ENCODE data around the gene TM6SF1. TPM values are rescaled to one million over a fixed set of nuclear protein-coding genes. Genes with fewer than 3 reads are reported as not detected.

Gene TM6SF1
- total and polyA plus RNA-seq, 2 donors (not counting 1 experiment from before 2014, with no cell fraction given) = 3.6 to 3.9 TPM

- TF ChIP-seq CTCF (conservative IDR thresholded peaks at IDR 0.05 in 1 of 2, IDR thresholded peaks at IDR 0.05 in 1 of 2; ENCODE audit: low read depth in 1 of 2, low read length in 2 of 2) (no peak), EZH2 (IDR thresholded peaks at IDR 0.05; ENCODE audit: low read length, missing control alignments) (no peak)
- Histone ChIP-seq H3K9ac (ENCODE audit: insufficient read depth, low read length) (no peak overlapping the region), H3K9me3 (ENCODE audit: control insufficient read depth, insufficient read depth, low read depth, low read length) (no peaks in the 10 kb centered on the region), H3K4me3 (replicated peaks in 1 of 4; ENCODE audit: control extremely low read depth in 1 of 4, insufficient read depth in 1 of 4, low read depth in 3 of 4, low read length in 4 of 4) (no peak overlapping the region), H3K27ac (ENCODE audit: insufficient read depth, low read length) (no peak overlapping the region), H3K36me3 (ENCODE audit: control insufficient read depth, insufficient read depth, low read length) (no peaks in the 10 kb centered on the region), H3K4me1 (ENCODE audit: control insufficient read depth, extremely low read depth, insufficient read depth, low read length) (no peaks in the 10 kb centered on the region), H3K79me2 (ENCODE audit: control insufficient read depth, insufficient read depth, low read length) (peaks cover 7% of the 10 kb centered on the region), H3K27me3 (ENCODE audit: control insufficient read depth, insufficient read depth, low read length) (no peaks in the 10 kb centered on the region), H2AFZ (ENCODE audit: low read length) (no peak overlapping the region), H3K4me2 (ENCODE audit: extremely low read depth, insufficient read depth, low read length) (no peak overlapping the region), H4K20me1 (ENCODE audit: control insufficient read depth, extremely low read depth, insufficient read depth, low read length) (no peaks in the 10 kb centered on the region)
- DNase-seq (ENCODE audit: low read depth in 2 of 2) = no peak
Measured at GRCh38 chr15:83185561-83185960, 78.1 kb downstream of the TM6SF1 start.

Other genes with a start within 250 kb of the TM6SF1 start
- gene HOMER2, start 154.9 kb upstream of the TM6SF1 start, total RNA-seq = 6.9 and 9.9 TPM in 2 replicates
- 1.1 and 2.9 TPM in 2 replicates for gene HOMER2, start 154.9 kb upstream of the TM6SF1 start, polyA plus RNA-seq
- 26.6 and 32.4 TPM in 2 replicates for gene RAMAC, start 121.4 kb upstream of the TM6SF1 start, total RNA-seq
- gene RAMAC, start 121.4 kb upstream of the TM6SF1 start, polyA plus RNA-seq = 34.3 and 40.4 TPM in 2 replicates
- 8.0 and 12.6 TPM in 2 replicates for gene C15orf40, start 96.0 kb upstream of the TM6SF1 start, total RNA-seq
- gene C15orf40, start 96.0 kb upstream of the TM6SF1 start, polyA plus RNA-seq = 20.7 and 20.8 TPM in 2 replicates
- 93.2 and 105 TPM in 2 replicates for gene BTBD1, start 40.4 kb upstream of the TM6SF1 start, total RNA-seq
- 72.0 and 84.0 TPM in 2 replicates for gene BTBD1, start 40.4 kb upstream of the TM6SF1 start, polyA plus RNA-seq
- 26.2 and 43.1 TPM in 2 replicates for gene HDGFL3, start 100.2 kb downstream of the TM6SF1 start, total RNA-seq
- gene HDGFL3, start 100.2 kb downstream of the TM6SF1 start, polyA plus RNA-seq = 59.1 and 67.2 TPM in 2 replicates
- gene BNC1, start 177.0 kb downstream of the TM6SF1 start, total RNA-seq = 7.7 and 14.2 TPM in 2 replicates
- 5.7 and 14.8 TPM in 2 replicates for gene BNC1, start 177.0 kb downstream of the TM6SF1 start, polyA plus RNA-seq

All from fibroblast of lung (primary cell).